ENCODE data around the gene TTC8. TPM values are rescaled to one million over a fixed set of nuclear protein-coding genes. Genes with fewer than 3 reads are reported as not detected.

Gene TTC8
- total RNA-seq, 1 donor from 2014 or later = 23.6 TPM

DNA sequence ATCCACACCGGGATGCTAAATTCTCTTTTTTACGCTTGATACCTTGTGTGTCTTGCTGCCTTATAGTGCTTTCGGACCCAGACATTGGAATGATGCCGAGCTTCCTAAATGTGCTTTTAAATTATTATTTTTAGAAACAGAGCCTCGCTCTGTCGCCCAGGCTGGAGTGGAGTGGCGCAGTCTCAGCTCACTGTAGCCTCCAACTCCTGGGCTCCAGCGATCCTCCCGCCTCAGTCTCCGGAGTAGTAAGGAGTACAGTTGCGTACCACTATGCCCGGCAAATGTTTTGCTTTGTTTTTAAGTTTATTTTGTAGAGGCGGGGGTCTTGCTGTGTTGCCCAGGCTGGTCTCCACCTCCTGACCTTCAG lies 31.2 kb upstream of the TTC8 start:
- no peak for DNase-seq (ENCODE audit: extremely low spot score, unreplicated experiment)
- H3K36me3 Mint-ChIP-seq (ENCODE audit: unreplicated experiment) = no peaks in the 10 kb centered on the region
- peaks cover 48% of the 10 kb centered on the region for H3K27me3 Mint-ChIP-seq (ENCODE audit: unreplicated experiment)
- H3K9me3 Mint-ChIP-seq (ENCODE audit: unreplicated experiment) = no peaks in the 10 kb centered on the region
- no peak overlapping the region for H3K27ac Mint-ChIP-seq (ENCODE audit: unreplicated experiment)
- peak overlapping the region; percentile 70 for H3K4me3 Mint-ChIP-seq (ENCODE audit: unreplicated experiment)
- H3K4me1 Mint-ChIP-seq (ENCODE audit: unreplicated experiment) = peaks cover 3% of the 10 kb centered on the region
- TF ChIP-seq, protein P1, sequence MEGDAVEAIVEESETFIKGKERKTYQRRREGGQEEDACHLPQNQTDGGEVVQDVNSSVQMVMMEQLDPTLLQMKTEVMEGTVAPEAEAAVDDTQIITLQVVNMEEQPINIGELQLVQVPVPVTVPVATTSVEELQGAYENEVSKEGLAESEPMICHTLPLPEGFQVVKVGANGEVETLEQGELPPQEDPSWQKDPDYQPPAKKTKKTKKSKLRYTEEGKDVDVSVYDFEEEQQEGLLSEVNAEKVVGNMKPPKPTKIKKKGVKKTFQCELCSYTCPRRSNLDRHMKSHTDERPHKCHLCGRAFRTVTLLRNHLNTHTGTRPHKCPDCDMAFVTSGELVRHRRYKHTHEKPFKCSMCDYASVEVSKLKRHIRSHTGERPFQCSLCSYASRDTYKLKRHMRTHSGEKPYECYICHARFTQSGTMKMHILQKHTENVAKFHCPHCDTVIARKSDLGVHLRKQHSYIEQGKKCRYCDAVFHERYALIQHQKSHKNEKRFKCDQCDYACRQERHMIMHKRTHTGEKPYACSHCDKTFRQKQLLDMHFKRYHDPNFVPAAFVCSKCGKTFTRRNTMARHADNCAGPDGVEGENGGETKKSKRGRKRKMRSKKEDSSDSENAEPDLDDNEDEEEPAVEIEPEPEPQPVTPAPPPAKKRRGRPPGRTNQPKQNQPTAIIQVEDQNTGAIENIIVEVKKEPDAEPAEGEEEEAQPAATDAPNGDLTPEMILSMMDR (IDR thresholded peaks at IDR 0.05) = no peak

DNA sequence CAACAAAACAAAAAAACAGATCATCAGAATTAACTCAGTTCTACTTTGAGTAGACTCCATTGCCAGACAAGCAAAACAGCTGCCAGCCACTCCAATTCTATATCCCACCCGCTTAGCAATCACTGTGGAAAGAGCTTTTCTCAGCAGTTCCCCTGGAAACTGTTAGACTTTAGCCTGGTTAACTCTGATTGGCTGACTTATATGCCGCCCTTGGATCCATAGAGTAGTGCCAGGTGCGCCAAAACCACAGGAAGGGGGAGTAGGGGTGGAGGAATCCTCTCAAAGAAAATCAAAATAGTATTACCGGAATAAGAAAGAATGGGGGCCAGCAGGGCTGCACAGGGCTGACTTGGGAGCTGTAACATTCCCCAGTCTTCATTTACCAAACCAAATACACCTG lies 26.3 kb upstream of the TTC8 start:
- H3K27me3 Mint-ChIP-seq (ENCODE audit: unreplicated experiment) = peaks cover 51% of the 10 kb centered on the region
- H3K9me3 Mint-ChIP-seq (ENCODE audit: unreplicated experiment) = no peaks in the 10 kb centered on the region
- no peak for DNase-seq (ENCODE audit: extremely low spot score, unreplicated experiment)
- TF ChIP-seq, protein P1 (IDR thresholded peaks at IDR 0.05) = no peak
- H3K4me3 Mint-ChIP-seq (ENCODE audit: unreplicated experiment) = no peak overlapping the region
- H3K36me3 Mint-ChIP-seq (ENCODE audit: unreplicated experiment) = no peaks in the 10 kb centered on the region
- H3K4me1 Mint-ChIP-seq (ENCODE audit: unreplicated experiment) = no peaks in the 10 kb centered on the region
- H3K27ac Mint-ChIP-seq (ENCODE audit: unreplicated experiment) = no peak overlapping the region

DNA sequence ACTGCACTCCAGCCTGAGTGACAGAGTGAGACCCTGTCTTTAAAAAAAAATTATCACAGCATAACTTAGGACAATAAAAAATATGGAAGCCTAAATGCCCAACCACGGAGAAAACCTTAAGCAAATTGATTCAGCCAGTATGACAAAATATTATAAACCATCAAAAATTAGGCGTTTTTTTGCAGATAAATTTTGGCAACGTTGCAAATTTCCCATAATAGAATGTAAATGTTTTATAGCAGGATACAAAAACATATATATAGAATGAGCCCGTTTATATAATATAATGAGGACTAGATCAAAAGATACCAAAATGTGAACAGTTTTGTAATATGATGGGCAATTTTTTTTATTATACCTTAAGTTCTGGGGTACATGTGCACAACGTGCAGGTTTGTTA lies 24.9 kb upstream of the TTC8 start:
- peaks cover 48% of the 10 kb centered on the region for H3K27me3 Mint-ChIP-seq (ENCODE audit: unreplicated experiment)
- H3K9me3 Mint-ChIP-seq (ENCODE audit: unreplicated experiment) = no peaks in the 10 kb centered on the region
- no peak overlapping the region for H3K27ac Mint-ChIP-seq (ENCODE audit: unreplicated experiment)
- no peaks in the 10 kb centered on the region for H3K36me3 Mint-ChIP-seq (ENCODE audit: unreplicated experiment)
- no peaks in the 10 kb centered on the region for H3K4me1 Mint-ChIP-seq (ENCODE audit: unreplicated experiment)
- H3K4me3 Mint-ChIP-seq (ENCODE audit: unreplicated experiment) = no peak overlapping the region
- no peak for DNase-seq (ENCODE audit: extremely low spot score, unreplicated experiment)
- TF ChIP-seq, protein P1 (IDR thresholded peaks at IDR 0.05) = no peak

DNA sequence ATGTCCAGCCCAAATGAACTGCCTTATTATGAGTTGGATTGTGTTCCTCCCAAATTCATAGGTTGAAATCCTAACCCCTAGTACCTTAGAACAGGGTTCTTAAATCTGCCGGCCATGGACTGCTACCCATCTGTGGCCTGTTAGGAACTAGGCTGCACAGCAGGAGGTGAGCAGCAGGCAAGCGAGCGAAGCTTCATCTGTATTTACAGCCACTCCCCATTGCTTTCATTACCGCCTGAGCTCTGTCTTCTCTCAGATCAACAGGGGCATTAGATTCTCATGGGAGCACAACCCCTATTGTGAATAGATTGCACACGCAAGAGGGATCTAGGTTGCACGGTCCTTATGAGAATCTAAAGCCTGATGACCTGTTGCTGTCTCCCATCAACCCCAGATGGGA lies 21.9 kb upstream of the TTC8 start:
- Mint-ChIP-seq H3K27me3 (ENCODE audit: unreplicated experiment) (peaks cover 50% of the 10 kb centered on the region), H3K9me3 (ENCODE audit: unreplicated experiment) (no peaks in the 10 kb centered on the region), H3K4me1 (ENCODE audit: unreplicated experiment) (no peaks in the 10 kb centered on the region), H3K36me3 (ENCODE audit: unreplicated experiment) (no peaks in the 10 kb centered on the region), H3K27ac (ENCODE audit: unreplicated experiment) (no peak overlapping the region), H3K4me3 (ENCODE audit: unreplicated experiment) (no peak overlapping the region)
- no peak for DNase-seq (ENCODE audit: extremely low spot score, unreplicated experiment)
- TF ChIP-seq, protein P1 (IDR thresholded peaks at IDR 0.05) = no peak

DNA sequence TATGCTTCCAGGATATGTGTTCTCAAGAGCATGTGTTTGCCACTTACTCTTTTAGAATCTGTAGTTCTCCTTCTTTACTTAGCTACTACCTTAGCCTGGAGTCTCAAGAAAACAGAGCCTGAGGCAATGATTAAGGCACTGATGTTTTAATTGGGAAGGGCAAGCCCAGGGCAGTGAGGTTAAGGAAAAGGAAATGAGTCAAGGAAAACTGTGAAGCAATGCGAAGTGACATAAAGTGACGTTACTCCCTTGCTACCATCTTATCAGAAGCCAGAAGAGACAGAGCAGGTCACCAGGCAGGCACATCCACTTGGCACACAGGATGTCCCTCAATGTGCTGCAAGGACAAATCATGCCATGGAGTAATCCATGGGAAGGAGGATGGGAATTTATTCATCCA lies 20.4 kb upstream of the TTC8 start:
- peaks cover 1% of the 10 kb centered on the region for H3K9me3 Mint-ChIP-seq (ENCODE audit: unreplicated experiment)
- H3K27me3 Mint-ChIP-seq (ENCODE audit: unreplicated experiment) = peaks cover 40% of the 10 kb centered on the region
- H3K36me3 Mint-ChIP-seq (ENCODE audit: unreplicated experiment) = no peaks in the 10 kb centered on the region
- no peaks in the 10 kb centered on the region for H3K4me1 Mint-ChIP-seq (ENCODE audit: unreplicated experiment)
- H3K27ac Mint-ChIP-seq (ENCODE audit: unreplicated experiment) = no peak overlapping the region
- TF ChIP-seq, protein P1 (IDR thresholded peaks at IDR 0.05) = no peak
- no peak overlapping the region for H3K4me3 Mint-ChIP-seq (ENCODE audit: unreplicated experiment)
- DNase-seq (ENCODE audit: extremely low spot score, unreplicated experiment) = no peak

All from osteocyte (in vitro differentiated cells).